Measurements from ENCODE around the gene OR56B4. TPM values are rescaled to one million over a fixed set of nuclear protein-coding genes. Genes with fewer than 3 reads are reported as not detected.
"Not testable (repeated sequence)": the region's sequence is repeated elsewhere in the genome, so short reads cannot be mapped to it uniquely, and the experiment has no call there.

OR56B4 gene
- polyA plus RNA-seq, 3 donors, result 0.14 to 0.25 TPM; not detected in 1

DNA sequence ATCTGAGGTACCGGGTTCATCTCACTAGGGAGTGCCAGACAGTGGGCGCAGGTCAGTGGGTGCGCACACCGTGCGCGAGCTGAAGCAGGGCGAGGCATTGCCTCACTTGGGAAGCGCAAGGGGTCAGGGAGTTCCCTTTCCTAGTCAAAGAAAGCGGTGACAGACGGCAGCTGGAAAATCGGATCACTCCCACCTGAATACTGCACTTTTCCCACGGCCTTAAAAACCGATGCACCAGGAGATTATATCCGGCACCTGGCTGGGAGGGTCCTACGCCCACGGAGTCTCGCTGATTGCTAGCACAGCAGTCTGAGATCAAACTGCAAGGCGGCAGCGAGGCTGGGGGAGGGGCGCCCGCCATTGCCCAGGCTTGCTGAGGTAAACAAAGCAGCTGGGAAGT, 36.3 kb downstream of the OR56B4 start:
- not testable (repeated sequence) for DNase-seq (ENCODE audit: low read depth in 3 of 3, low spot score in 2 of 3)

DNA sequence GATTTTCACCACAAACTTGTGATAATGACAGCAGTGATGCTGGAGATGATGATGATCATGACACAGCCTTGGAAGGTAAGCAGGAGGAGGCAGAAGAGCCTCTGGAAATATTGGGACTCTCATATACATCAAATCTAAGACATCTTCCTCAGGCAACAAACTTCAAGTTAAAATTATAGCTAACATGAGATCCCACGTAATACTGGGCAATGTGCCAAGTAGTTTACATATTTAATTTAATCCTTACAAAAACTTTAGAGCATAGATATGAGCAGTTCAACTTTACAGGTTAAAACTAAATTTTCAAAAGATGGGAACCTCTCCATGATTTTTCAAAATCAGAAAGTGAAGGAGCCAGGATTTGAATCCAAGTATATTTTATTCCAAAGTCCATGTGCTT, 43.6 kb downstream of the OR56B4 start:
- no peak for DNase-seq (ENCODE audit: low read depth in 3 of 3, low spot score in 2 of 3)

DNA sequence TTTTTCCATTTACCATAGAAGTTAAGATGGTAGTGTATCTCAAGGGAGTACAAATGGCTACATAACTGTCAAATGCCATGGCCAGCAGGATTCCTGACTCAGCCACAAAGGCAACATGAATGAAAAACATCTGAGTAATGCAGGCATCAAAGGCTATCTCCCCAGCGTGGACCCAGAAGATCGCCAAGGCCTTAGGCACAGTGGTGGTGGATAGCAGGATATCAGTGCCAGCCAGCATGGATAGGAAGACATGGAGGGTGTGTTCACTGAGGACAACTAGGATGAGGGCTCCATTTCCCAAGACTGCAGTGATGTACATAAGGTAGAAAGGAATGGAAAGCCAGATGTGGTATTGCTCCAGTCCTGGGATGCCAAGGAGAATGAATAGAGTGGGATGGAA, 44.6 kb downstream of the OR56B4 start:
- DNase-seq (ENCODE audit: low read depth in 3 of 3, low spot score in 2 of 3), result no peak

DNA sequence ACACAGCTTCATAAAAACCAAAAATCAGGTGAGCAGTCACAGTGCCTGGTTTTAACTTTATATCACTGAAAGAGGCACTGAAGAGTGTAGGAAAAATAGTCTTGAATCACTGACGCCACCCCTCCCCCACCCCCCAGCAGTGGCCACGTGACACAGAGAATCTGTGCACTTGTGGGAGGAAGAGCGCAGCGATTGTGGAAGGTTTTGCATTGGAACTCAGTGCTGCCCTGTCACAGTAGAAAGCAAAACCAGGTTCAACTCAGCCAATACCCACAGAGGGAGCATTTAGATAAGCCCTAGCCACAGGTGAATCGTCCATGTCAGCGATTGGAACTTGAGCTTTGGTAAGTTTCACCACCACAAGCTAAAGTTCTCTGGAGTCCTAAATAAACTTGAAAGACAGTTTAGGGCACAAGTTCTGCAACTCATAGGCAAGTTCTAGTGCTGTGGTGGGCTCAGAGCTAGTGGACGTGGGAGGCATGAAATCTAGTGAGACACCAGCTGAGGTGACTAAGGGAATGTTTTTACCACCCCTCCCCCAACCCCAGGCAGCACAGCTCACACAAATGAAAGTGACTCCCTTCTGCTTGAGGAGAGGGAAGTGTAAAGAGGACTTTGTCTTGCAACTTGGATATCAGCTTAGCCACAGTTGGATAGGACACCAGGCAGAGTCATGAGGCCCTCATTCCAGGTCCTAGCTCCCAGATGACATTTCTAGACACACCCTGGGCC, 49.3 kb downstream of the OR56B4 start:
- DNase-seq (ENCODE audit: low read depth in 3 of 3, low spot score in 2 of 3), result no peak

Other genes starting within 250 kb of the OR56B4 start
- not detected for gene OR52E8, start 250.0 kb upstream of the OR56B4 start, polyA plus RNA-seq (ENCODE audit: insufficient read length in 3 of 3)
- not detected for gene OR52E4, start 227.1 kb upstream of the OR56B4 start, polyA plus RNA-seq (ENCODE audit: insufficient read length in 3 of 3)
- not detected for gene OR52E5, start 214.5 kb upstream of the OR56B4 start, polyA plus RNA-seq (ENCODE audit: insufficient read length in 3 of 3)
- not detected for gene OR56A3, start 165.4 kb upstream of the OR56B4 start, polyA plus RNA-seq (ENCODE audit: insufficient read length in 3 of 3)
- gene OR56A5, start 139.2 kb upstream of the OR56B4 start, polyA plus RNA-seq (ENCODE audit: insufficient read length in 3 of 3), result not detected
- not detected for gene OR52L1, start 120.7 kb upstream of the OR56B4 start, polyA plus RNA-seq (ENCODE audit: insufficient read length in 3 of 3)
- under 1 TPM in 2 of 3 donors, not detected in 1; 0.04 to 0.06 TPM for gene OR56A4, start 100.7 kb upstream of the OR56B4 start, polyA plus RNA-seq (ENCODE audit: insufficient read length in 3 of 3)
- not detected for gene OR56A1, start 76.9 kb upstream of the OR56B4 start, polyA plus RNA-seq (ENCODE audit: insufficient read length in 3 of 3)
- gene OR52B2, start 62.6 kb downstream of the OR56B4 start, polyA plus RNA-seq (ENCODE audit: insufficient read length in 3 of 3), result not detected
- under 1 TPM in 2 of 3 donors, not detected in 1; 0.11 to 0.19 TPM for gene OR52W1, start 91.5 kb downstream of the OR56B4 start, polyA plus RNA-seq (ENCODE audit: insufficient read length in 3 of 3)
- under 1 TPM; 0.64 to 0.83 (median 0.75) TPM for gene C11orf42, start 97.9 kb downstream of the OR56B4 start, polyA plus RNA-seq (ENCODE audit: insufficient read length in 3 of 3)
- 10 to 100 TPM; 35.4 to 45.6 (median 38.1) TPM for gene FHIP1B, start 127.0 kb downstream of the OR56B4 start, polyA plus RNA-seq (ENCODE audit: insufficient read length in 3 of 3)
- gene CNGA4, start 131.4 kb downstream of the OR56B4 start, polyA plus RNA-seq (ENCODE audit: insufficient read length in 3 of 3), result under 1 TPM; 0.08 to 0.14 (median 0.11) TPM
- gene CCKBR, start 152.2 kb downstream of the OR56B4 start, polyA plus RNA-seq (ENCODE audit: insufficient read length in 3 of 3), result under 1 TPM; 0.47 to 0.72 (median 0.61) TPM
- gene CAVIN3, start 212.8 kb downstream of the OR56B4 start, polyA plus RNA-seq (ENCODE audit: insufficient read length in 3 of 3), result 10 to 100 TPM in 2 of 3 donors, 1 to 10 TPM in 1; 9.5 to 15.3 (median 10.9) TPM